HepG2 (cell line): ENCODE measurements around the gene CDK6. TPM values are rescaled to one million over a fixed set of nuclear protein-coding genes. Genes with fewer than 3 reads are reported as not detected.

Source experiments
- ATAC-seq: fragments of 200-7000 bp; cut with Tn5 transposase; 3 replicates; pipeline ENCODE4 v1.9.1; 2020; ENCODE audit warnings: mild to moderate bottlenecking, moderate library complexity
- BruUV-seq: library from RNA; stranded (reverse); fragments of 400-500 nt; replicated peaks from 2 replicates; lab custom pipeline; 2021; lab: Mats Ljungman, UMichigan
- CTCF ChIA-PET: fragments of 300-600 bp; formaldehyde crosslinking; extraction: SDS; loops from one replicate; lab custom pipeline; 2021; ENCODE audit warnings: low total read pairs, inconsistent platforms, low intra/inter-chr PET ratio; lab: Yijun Ruan, JAX
- POLR2A ChIA-PET: fragments of 350-600 bp; sonication (Branson Sonifier 250); formaldehyde crosslinking; loops from one replicate; lab custom pipeline; 2020; ENCODE audit warnings: antibody characterized with exemption, inconsistent platforms; lab: Yijun Ruan, JAX
- DNase-seq: peaks from one replicate; pipeline ENCODE4 v3.0.0-alpha.2; 2015; ENCODE audit warnings: low spot score
- FAIRE-seq: peaks from 3 replicates; lab custom pipeline; 2011; peaks lifted over from hg19 to GRCh38; lab: Jason Lieb, UNC
- H2AFZ ChIP-seq: one replicate; pipeline ENCODE4 v1.6.1; 2011; ENCODE audit warnings: low read length, inconsistent platforms
- H3K27ac ChIP-seq: fragments of 300-600 bp; 3 replicates; pipeline ENCODE4 v1.8.0; 2011; ENCODE audit warnings: mixed run types, mild to moderate bottlenecking, mixed read lengths, low read length, inconsistent platforms; ENCODE audit not compliant: insufficient read depth; ENCODE audit errors: extremely low read length
- H3K27me3 ChIP-seq, 2 experiments: fragments of 200-600 bp in 1 of 2; 2 replicates in 1 of 2; 3 replicates in 1 of 2; pipeline versions ENCODE4 v1.6.0 to v1.8.0; 2011; ENCODE audit warnings: low read length in 2 of 2, mild to moderate bottlenecking in 2 of 2, moderate library complexity in 2 of 2, inconsistent platforms in 1 of 2; ENCODE audit not compliant: insufficient read depth in 2 of 2, control insufficient read depth in 1 of 2
- H3K36me3 ChIP-seq, 2 experiments: fragments of 200-600 bp in 1 of 2; replicated peaks in 1 of 2; 2 replicates in 1 of 2; 3 replicates in 1 of 2; pipeline versions ENCODE4 v1.5.1 to v1.8.0; 2011; ENCODE audit warnings: low read length in 2 of 2, inconsistent platforms in 1 of 2; ENCODE audit not compliant: insufficient read depth in 2 of 2, control insufficient read depth in 1 of 2
- H3K4me1 ChIP-seq: 2 replicates; pipeline ENCODE4 v1.5.1; 2012; ENCODE audit warnings: low read length, inconsistent platforms; ENCODE audit not compliant: insufficient read depth
- H3K4me2 ChIP-seq: 2 replicates; pipeline ENCODE4 v1.6.0; 2011; ENCODE audit warnings: low read depth, low read length, inconsistent platforms
- H3K4me3 ChIP-seq, 3 experiments: fragments of 200-600 bp in 1 of 3; sonication (generic), shearing (Covaris generic) in 1 of 3; replicated peaks in 1 of 3; 2 replicates each; pipeline ENCODE4 v1.5.1; 2011 to 2016; ENCODE audit warnings: low read length in 3 of 3, inconsistent platforms in 2 of 3, low read depth in 2 of 3, mild to moderate bottlenecking in 2 of 3, control low read depth in 1 of 3, mixed read lengths in 1 of 3; ENCODE audit not compliant: insufficient read depth in 1 of 3
- H3K79me2 ChIP-seq: one replicate; pipeline ENCODE4 v1.6.1; 2011; ENCODE audit warnings: low read length, inconsistent platforms; ENCODE audit not compliant: insufficient read depth
- H3K9ac ChIP-seq: 2 replicates; pipeline ENCODE4 v1.6.0; 2011; ENCODE audit warnings: mild to moderate bottlenecking, low read depth, low read length, inconsistent platforms; ENCODE audit not compliant: insufficient read depth
- H3K9me3 ChIP-seq: 2 replicates; pipeline ENCODE4 v1.5.1; 2012; ENCODE audit warnings: mild to moderate bottlenecking, low read length
- H4K20me1 ChIP-seq: 2 replicates; pipeline ENCODE4 v1.6.0; 2011; ENCODE audit warnings: inconsistent platforms, mild to moderate bottlenecking, low read length, moderate library complexity; ENCODE audit not compliant: insufficient read depth
- CCAR2 ChIP-seq: fragments of 200-400 bp; formaldehyde crosslinking; optimal IDR thresholded peaks from 2 replicates; pipeline ENCODE3; 2018; ENCODE audit warnings: low read depth, mild to moderate bottlenecking, low read length, moderate library complexity
- CREB1 ChIP-seq, 2 experiments: fragments of 450-650 bp in 1 of 2; IDR thresholded peaks; 2 replicates each; pipeline ENCODE4 v1.6.1; 2016 to 2017; ENCODE audit warnings: control low read depth in 1 of 2, mild to moderate bottlenecking in 1 of 2, missing compliant biosample characterization in 1 of 2, missing genetic modification characterization in 1 of 2
- JUNB ChIP-seq: sonication (generic); formaldehyde crosslinking; IDR thresholded peaks from 2 replicates; pipeline ENCODE4 v1.8.0; 2022; ENCODE audit warnings: missing genetic modification reagents, mild to moderate bottlenecking, borderline replicate concordance
- KAT2B ChIP-seq: fragments of 150-350 bp; IDR thresholded peaks from 2 replicates; pipeline ENCODE4 v1.6.1; 2014; ENCODE audit warnings: low read depth, low read length, borderline replicate concordance
- KAT7 ChIP-seq: IDR thresholded peaks from 2 replicates; pipeline ENCODE4 v1.6.1; 2018; ENCODE audit warnings: borderline replicate concordance, missing compliant biosample characterization
- KDM5B ChIP-seq: sonication (generic); formaldehyde crosslinking; IDR thresholded peaks from 2 replicates; pipeline ENCODE4 v1.4.0; 2020; ENCODE audit warnings: missing genetic modification reagents, mild to moderate bottlenecking, borderline replicate concordance
- NFYB ChIP-seq: sonication (generic); formaldehyde crosslinking; IDR thresholded peaks from 2 replicates; pipeline ENCODE4 v1.4.0; 2020; ENCODE audit warnings: missing genetic modification reagents
- NFYC ChIP-seq: IDR thresholded peaks from 2 replicates; pipeline ENCODE4 v1.6.1; 2016; ENCODE audit warnings: missing genetic modification reagents, missing compliant biosample characterization
- RFXAP ChIP-seq: sonication (generic); formaldehyde crosslinking; IDR thresholded peaks from 2 replicates; pipeline ENCODE4 v1.4.0; 2020; ENCODE audit warnings: missing genetic modification reagents, borderline replicate concordance
- SMC3 ChIP-seq: IDR thresholded peaks from 2 replicates; pipeline ENCODE4 v1.6.1; 2011; ENCODE audit warnings: low read length, improper control_type of control experiment
- SRF ChIP-seq: IDR thresholded peaks from 2 replicates; pipeline ENCODE4 v1.6.1; 2011; ENCODE audit warnings: mild to moderate bottlenecking, low read depth, low read length, moderate library complexity
- TFDP1 ChIP-seq: IDR thresholded peaks from 2 replicates; pipeline ENCODE4 v1.6.1; 2016; ENCODE audit warnings: missing compliant biosample characterization, missing genetic modification reagents, borderline replicate concordance
- ZFP37 ChIP-seq: sonication (generic); formaldehyde crosslinking; IDR thresholded peaks from 2 replicates; pipeline ENCODE4 v1.4.0; 2020; ENCODE audit warnings: missing genetic modification reagents, borderline replicate concordance
- ZNF143 ChIP-seq: sonication (generic); formaldehyde crosslinking; IDR thresholded peaks from 2 replicates; pipeline ENCODE4 v1.4.0; 2020; ENCODE audit warnings: missing genetic modification reagents
- ZNF672 ChIP-seq: sonication (generic); formaldehyde crosslinking; IDR thresholded peaks from 2 replicates; pipeline ENCODE4 v1.8.1; 2022; ENCODE audit warnings: missing genetic modification reagents
- ZNF792 ChIP-seq: IDR thresholded peaks from 2 replicates; pipeline ENCODE4 v1.6.1; 2016
- ZSCAN25 ChIP-seq: sonication (generic); formaldehyde crosslinking; IDR thresholded peaks from 2 replicates; pipeline ENCODE4 v1.8.0; 2022; ENCODE audit warnings: mild to moderate bottlenecking, missing genetic modification reagents
- in situ Hi-C: cut with HindIII; loops from 2 replicates; pipeline ENCODE4 v1.10.0; 2017; ENCODE audit warnings: low pct_unique_long_range_greater_than_20kb; ENCODE audit not compliant: extremely low pct_ligation_motif_present
- intact Hi-C: fragments of 100-400 bp; cut with micrococcal nuclease; formaldehyde crosslinking; loops from one replicate; pipeline ENCODE4 v1.10.0; 2022; ENCODE audit not compliant: unreplicated experiment
- polyA plus RNA-seq, 8 experiments: library from polyadenylated mRNA; depleted of rRNA in 3 of 8; stranded (reverse) in 7 of 8; unstranded in 1 of 8; fragments of >200 nt; fragmentation: Illumina TruSeq in 4 of 8; extraction: Trizol in 4 of 8; gene quantifications; 2 replicates each; pipeline versions ENCODE4 v1.2.1 to v1.2.3, GENCODE V29; 2011 to 2016; ENCODE audit warnings: low read depth in 4 of 8, missing spikeins in 1 of 8, mixed read lengths in 1 of 8; ENCODE audit not compliant: insufficient read depth in 1 of 8
- total RNA-seq, 5 experiments: library from RNA; depleted of rRNA; stranded (reverse); fragments of >200 nt; fragmentation: Illumina TruSeq; extraction: Trizol; gene quantifications; 2 replicates each; pipeline ENCODE4 v1.2.3, GENCODE V29; 2016; ENCODE audit warnings: low read depth in 1 of 5
- TF ChIP-seq, protein P1 (sequence below), 2 experiments: sonication (generic) in 1 of 2; formaldehyde crosslinking in 1 of 2; IDR thresholded peaks; 2 replicates each; pipeline versions ENCODE4 v1.5.1 to v1.6.1; 2011 to 2020; ENCODE audit warnings: borderline replicate concordance in 1 of 2, low read depth in 1 of 2, low read length in 1 of 2, mild to moderate bottlenecking in 1 of 2, missing genetic modification reagents in 1 of 2, moderate library complexity in 1 of 2

The CDK6 gene
- total and polyA plus RNA-seq, 2 of the 13 experiments (the other 11 are each of a cell fraction or from before 2014, with no cell fraction given), result 34.6 to 90.8 TPM

DNA sequence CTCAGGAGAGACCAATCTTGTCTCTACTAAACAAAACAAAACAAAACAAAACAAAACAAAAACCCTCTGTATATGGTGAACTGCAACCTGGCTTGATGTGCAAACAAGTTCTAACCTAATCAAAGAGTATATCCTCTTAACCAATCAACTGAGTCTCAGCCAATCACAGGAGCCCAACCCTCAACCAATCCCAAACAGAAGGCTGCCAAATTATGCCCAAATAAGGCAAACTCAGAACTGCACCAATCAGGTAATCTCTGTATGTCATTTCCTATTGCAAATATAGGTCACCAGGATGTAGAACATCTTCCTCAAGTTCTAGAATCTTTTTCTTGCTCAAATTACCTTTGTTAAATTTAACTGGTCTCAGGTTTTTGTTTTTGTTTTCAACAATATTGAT is 251.4 kb downstream of the CDK6 start:
- BruUV-seq, result no TSS peak
- H3K9ac ChIP-seq, result no peak overlapping the region
- in situ Hi-C loops, result no loop called here
- FAIRE-seq (no peak), ATAC-seq (no peak), DNase-seq (peak; percentile 42)
- H3K4me3 ChIP-seq, result 0 out of 6 replicates have a peak overlapping the region, but pooled peaks of 1 of the 3 experiments have one; percentile 14
- H2AFZ ChIP-seq, result no peak overlapping the region
- no peak overlapping the region for H3K4me2 ChIP-seq
- no peaks in the 10 kb centered on the region; a peak in 1 of 5 replicates for H3K27me3 ChIP-seq
- no peaks in the 10 kb centered on the region for H3K9me3 ChIP-seq
- POLR2A ChIA-PET, result interaction anchor here (1.2 kb wide), 1 partner anchor 56 kb away, joined by 3 read pairs; the partner anchor contains the start of genes PEX1 and RBM48
- H3K4me1 ChIP-seq, result peaks cover 47% of the 10 kb centered on the region
- CTCF ChIA-PET, result no interaction called here
- H3K36me3 ChIP-seq, result peaks cover 3 to 14% of the 10 kb centered on the region in 2 experiments
- H3K27ac ChIP-seq, result peak overlapping the region; percentile 33
- H4K20me1 ChIP-seq, result peaks cover 63% of the 10 kb centered on the region
- H3K79me2 ChIP-seq, result peaks cover 94% of the 10 kb centered on the region
- intact Hi-C loops, result no loop called here
- TF ChIP-seq ZNF672 (CRISPR knock-in tag) (no peak), TFDP1 (CRISPR knock-in tag) (no peak), ZNF143 (CRISPR knock-in tag) (no peak), ZNF792 (CRISPR knock-in tag) (no peak), NFYC (CRISPR knock-in tag) (0 out of 2 replicates have a peak, but pooled peaks have one; percentile 21), KDM5B (CRISPR knock-in tag) (no peak), RFXAP (CRISPR knock-in tag) (no peak), KAT2B (no peak), ZSCAN25 (CRISPR knock-in tag) (no peak), SRF (peak; percentile 98), ZFP37 (CRISPR knock-in tag) (no peak), NFYB (CRISPR knock-in tag) (peak; percentile 50), JUNB (CRISPR knock-in tag) (no peak), CCAR2 (no peak), KAT7 (CRISPR knock-in tag) (no peak), CREB1 (IDR thresholded peaks at IDR 0.05) (no peak), CREB1 (CRISPR knock-in tag; IDR thresholded peaks at IDR 0.05) (peak; percentile 13; the same call in 1 of the 2 replicates), SMC3 (no peak)
- TF ChIP-seq, protein P1, sequence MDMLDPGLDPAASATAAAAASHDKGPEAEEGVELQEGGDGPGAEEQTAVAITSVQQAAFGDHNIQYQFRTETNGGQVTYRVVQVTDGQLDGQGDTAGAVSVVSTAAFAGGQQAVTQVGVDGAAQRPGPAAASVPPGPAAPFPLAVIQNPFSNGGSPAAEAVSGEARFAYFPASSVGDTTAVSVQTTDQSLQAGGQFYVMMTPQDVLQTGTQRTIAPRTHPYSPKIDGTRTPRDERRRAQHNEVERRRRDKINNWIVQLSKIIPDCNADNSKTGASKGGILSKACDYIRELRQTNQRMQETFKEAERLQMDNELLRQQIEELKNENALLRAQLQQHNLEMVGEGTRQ (IDR thresholded peaks at IDR 0.05; ENCODE audit: low read depth, low read length), result no peak
- TF ChIP-seq, protein P1 (CRISPR knock-in tag; IDR thresholded peaks at IDR 0.05; ENCODE audit: borderline replicate concordance), result peak; percentile 52; the same call in 1 of the 2 replicates
